K562 (cell line): ENCODE results near the gene CLPSL1. TPM values are rescaled to one million over a fixed set of nuclear protein-coding genes. Genes with fewer than 3 reads are reported as not detected.

Experiments
- AFF1 ChIP-seq, 2 experiments: fragments of 450-650 bp; IDR thresholded peaks; 2 replicates each; pipeline ENCODE4 v1.6.1; 2018; ENCODE audit warnings: mild to moderate bottlenecking in 2 of 2, low read depth in 1 of 2; ENCODE audit not compliant: partially characterized antibody in 2 of 2
- ARID4B ChIP-seq: sonication (generic); formaldehyde crosslinking; IDR thresholded peaks from 2 replicates; pipeline ENCODE4 v1.8.0; 2022; ENCODE audit warnings: mild to moderate bottlenecking, missing genetic modification reagents
- CTBP1 ChIP-seq: fragments of 450-650 bp; IDR thresholded peaks from 2 replicates; pipeline ENCODE4 v1.6.1; 2016; ENCODE audit warnings: borderline replicate concordance
- MAFG ChIP-seq: fragments of 450-650 bp; conservative IDR thresholded peaks from 2 replicates; pipeline ENCODE4 v1.6.1; 2016; ENCODE audit warnings: missing genetic modification characterization, missing compliant biosample characterization
- MEF2A ChIP-seq: IDR thresholded peaks from 2 replicates; pipeline ENCODE4 v1.6.1; 2011; ENCODE audit warnings: low read depth, mild to moderate bottlenecking, low read length, moderate library complexity; ENCODE audit not compliant: control insufficient read depth
- NR4A1 ChIP-seq, 2 experiments: fragments of 250-450 bp in 1 of 2; fragments of 450-650 bp in 1 of 2; sonication (Bioruptor Pico) in 1 of 2; IDR thresholded peaks; 2 replicates each; pipeline versions ENCODE4 v1.4.0 to v1.6.1; 2016 to 2020; ENCODE audit warnings: mild to moderate bottlenecking in 2 of 2, missing compliant biosample characterization in 1 of 2, missing genetic modification characterization in 1 of 2, moderate library complexity in 1 of 2
- RNF2 ChIP-seq: sonication (generic); IDR thresholded peaks from 2 replicates; pipeline ENCODE4 v1.6.1; 2016
- SFPQ ChIP-seq: fragments of 200-400 bp; formaldehyde crosslinking; IDR thresholded peaks from 2 replicates; pipeline ENCODE4 v1.6.1; 2017; ENCODE audit warnings: mild to moderate bottlenecking, low read depth, low read length, moderate library complexity
- SMAD4 ChIP-seq: fragments of 250-450 bp; sonication (Bioruptor Pico); conservative IDR thresholded peaks from 2 replicates; pipeline ENCODE4 v1.8.0; 2021; ENCODE audit warnings: inconsistent platforms, mild to moderate bottlenecking, moderate library complexity
- STAT5A ChIP-seq: IDR thresholded peaks from 2 replicates; pipeline ENCODE4 v1.6.1; 2012; ENCODE audit warnings: low read length, inconsistent platforms, borderline replicate concordance
- ZBTB1 ChIP-seq: sonication (generic); formaldehyde crosslinking; IDR thresholded peaks from 2 replicates; pipeline ENCODE4 v1.8.1; 2023; ENCODE audit warnings: missing genetic modification reagents, low read depth, mild to moderate bottlenecking, borderline replicate concordance
- ZC3H8 ChIP-seq: fragments of 450-650 bp; IDR thresholded peaks from 2 replicates; pipeline ENCODE4 v1.6.1; 2017
- ZNF76 ChIP-seq: fragments of 250-450 bp; sonication (Bioruptor Pico); IDR thresholded peaks from 2 replicates; pipeline ENCODE4 v1.4.0; 2020; ENCODE audit warnings: mild to moderate bottlenecking, moderate library complexity, borderline replicate concordance
- polyA plus RNA-seq, 8 experiments: library from polyadenylated mRNA; depleted of rRNA in 4 of 8; stranded (reverse) in 5 of 8; unstranded in 3 of 8; fragments of >200 nt; fragmentation: Nextera tagmentation in 2 of 8; fragmentation: Illumina TruSeq in 1 of 8; extraction: Ambion mirVana in 2 of 8; extraction: Trizol in 1 of 8; gene quantifications; 2 replicates each; pipeline versions ENCODE4 v1.2.1 to v1.2.3, GENCODE V29; 2011 to 2014; ENCODE audit warnings: inconsistent platforms in 1 of 8, missing spikeins in 1 of 8
- total RNA-seq, 7 experiments: library from RNA; depleted of rRNA in 6 of 7; stranded (reverse); fragments of >200 nt in 6 of 7; fragmentation: Illumina TruSeq in 2 of 7; extraction: Trizol in 2 of 7; gene quantifications; 2 replicates each; pipeline versions ENCODE4 v1.2.1 to v1.2.3, GENCODE V29; 2011 to 2021; ENCODE audit warnings: low replicate concordance in 1 of 7
- TF ChIP-seq, protein P1 (sequence below): fragments of 250-450 bp; sonication (Bioruptor Pico); IDR thresholded peaks from 2 replicates; pipeline ENCODE4 v1.8.0; 2022; ENCODE audit warnings: moderate library complexity, mild to moderate bottlenecking, inconsistent platforms

The CLPSL1 gene
- total and polyA plus RNA-seq, 9 of the 15 experiments (the other 6 are each of a cell fraction or from before 2014, with no cell fraction given) = not detected

DNA sequence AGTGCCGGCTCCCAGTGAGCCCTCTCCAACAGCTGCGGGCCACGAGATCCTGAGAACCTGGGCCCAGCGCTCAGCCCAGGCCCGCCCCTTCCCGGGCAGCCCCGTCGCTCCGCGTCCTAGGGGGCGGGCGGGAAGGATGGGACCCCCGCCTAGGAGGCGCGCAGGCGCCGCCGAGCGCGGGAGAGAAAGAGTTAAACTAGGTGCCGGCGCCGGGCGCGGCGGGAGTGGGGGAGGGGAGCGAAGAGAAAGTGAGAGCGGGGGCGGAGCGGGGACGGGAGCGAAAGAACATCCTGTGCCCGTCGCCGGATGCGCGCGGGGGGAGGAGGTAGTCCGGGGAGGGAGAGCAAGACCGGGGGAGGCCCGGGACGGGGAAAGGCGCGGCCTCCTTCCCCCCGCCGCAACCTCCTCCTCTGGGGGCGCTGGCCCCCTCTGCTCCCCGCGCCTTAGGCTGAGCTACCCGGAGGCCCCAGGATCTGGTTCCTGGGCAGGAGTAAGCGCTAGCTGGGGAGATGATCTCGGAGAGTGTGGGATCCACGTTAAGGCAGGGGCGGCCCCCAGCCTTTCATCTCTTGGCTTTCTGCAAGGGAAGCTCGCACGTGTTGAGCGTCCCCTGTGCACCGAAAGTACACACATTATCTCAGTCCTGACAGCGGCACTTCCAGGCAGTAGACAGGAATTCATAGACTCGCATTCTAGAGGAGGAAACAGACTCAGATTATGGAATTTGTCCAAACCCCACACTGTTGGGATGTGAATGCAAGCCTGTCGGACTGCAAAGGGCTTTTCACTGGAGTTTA, 48.9 kb upstream of the CLPSL1 start (continued):
- peak; percentile 96 for TF ChIP-seq SMAD4 (CRISPR knock-in tag)
- no peak for TF ChIP-seq MAFG (tag)
- peak in 1 of 2 experiments; percentile 26 for TF ChIP-seq AFF1 (IDR thresholded peaks at IDR 0.05; ENCODE audit: low read depth in 1 of 2, partially characterized antibody in 2 of 2)
- TF ChIP-seq ZNF76 (CRISPR knock-in tag) = no peak
- no peak for TF ChIP-seq SFPQ
- TF ChIP-seq, protein P1, sequence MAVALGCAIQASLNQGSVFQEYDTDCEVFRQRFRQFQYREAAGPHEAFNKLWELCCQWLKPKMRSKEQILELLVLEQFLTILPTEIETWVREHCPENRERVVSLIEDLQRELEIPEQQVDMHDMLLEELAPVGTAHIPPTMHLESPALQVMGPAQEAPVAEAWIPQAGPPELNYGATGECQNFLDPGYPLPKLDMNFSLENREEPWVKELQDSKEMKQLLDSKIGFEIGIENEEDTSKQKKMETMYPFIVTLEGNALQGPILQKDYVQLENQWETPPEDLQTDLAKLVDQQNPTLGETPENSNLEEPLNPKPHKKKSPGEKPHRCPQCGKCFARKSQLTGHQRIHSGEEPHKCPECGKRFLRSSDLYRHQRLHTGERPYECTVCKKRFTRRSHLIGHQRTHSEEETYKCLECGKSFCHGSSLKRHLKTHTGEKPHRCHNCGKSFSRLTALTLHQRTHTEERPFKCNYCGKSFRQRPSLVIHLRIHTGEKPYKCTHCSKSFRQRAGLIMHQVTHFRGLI (CRISPR knock-in tag) = no peak
- no peak for TF ChIP-seq STAT5A
- peak; percentile 49; the same call in 1 of the 2 replicates for TF ChIP-seq MEF2A
- TF ChIP-seq CTBP1 = peak; percentile 93
- TF ChIP-seq NR4A1 (CRISPR knock-in tag; IDR thresholded peaks at IDR 0.05) = no peak
- TF ChIP-seq NR4A1 (tag; IDR thresholded peaks at IDR 0.05) = no peak
- TF ChIP-seq ARID4B = peak; percentile 84
- peak; percentile 81 for TF ChIP-seq ZBTB1 (CRISPR knock-in tag)
- peak; percentile 97; the same call in 1 of the 2 replicates for TF ChIP-seq RNF2
- no peak for TF ChIP-seq ZC3H8
